GM18517 (cell line): ENCODE results near the gene SMIM45.
A peak's percentile ranks its signal among the peaks of the same experiment; 100 is the strongest.

Experiments used
- ATAC-seq: cut with Tn5 transposase; IDR thresholded peaks from one replicate; pipeline ENCODE4 v1.9.1; 2021; ENCODE audit warnings: mild to moderate bottlenecking, moderate library complexity; ENCODE audit not compliant: unreplicated experiment

SMIM45 gene

DNA sequence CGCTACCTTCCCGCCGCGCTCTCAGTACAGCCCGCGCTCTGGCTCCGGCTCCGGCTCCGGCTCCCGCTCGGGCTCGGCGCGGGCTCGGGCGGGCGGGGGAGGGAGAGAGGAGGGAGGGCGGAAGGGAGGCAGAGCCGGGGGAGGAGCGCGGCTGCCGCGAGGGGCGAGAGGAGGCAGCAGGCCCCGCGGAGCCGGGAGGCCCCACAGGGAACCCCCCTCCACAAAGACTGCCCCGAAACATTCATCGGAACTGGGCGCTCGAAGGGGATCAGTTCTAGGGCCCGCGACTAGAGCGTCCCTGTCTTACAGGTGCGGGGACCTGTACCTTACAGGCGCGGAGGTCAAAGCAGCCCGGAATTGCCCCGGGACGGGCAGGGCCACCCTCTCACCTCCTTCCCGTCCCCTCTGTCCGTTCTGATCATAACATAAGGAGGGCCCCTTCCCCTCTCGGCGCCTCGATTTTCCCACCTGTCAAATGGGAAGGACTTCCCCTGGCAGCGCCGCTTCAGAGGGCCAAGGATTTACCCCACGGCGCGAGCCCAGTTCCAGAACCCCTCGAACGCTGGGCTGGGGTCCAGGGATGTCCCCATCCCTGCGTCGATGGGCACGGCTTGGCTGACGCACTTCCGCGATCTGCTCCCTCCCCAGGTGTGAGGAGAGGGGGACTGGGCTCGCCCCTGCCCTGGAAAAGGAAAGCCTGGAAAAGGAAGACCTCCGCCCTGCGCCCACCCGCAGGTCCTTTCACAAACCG, 36.7 kb upstream of the SMIM45 start, which contains the start of gene SHISA8:
Gene SHISA8 (minus strand): TSS at position 40 of the 751 bp plus-strand sequence. CDS start 407 bp downstream, outside the sequence.
- no peak for ATAC-seq

DNA sequence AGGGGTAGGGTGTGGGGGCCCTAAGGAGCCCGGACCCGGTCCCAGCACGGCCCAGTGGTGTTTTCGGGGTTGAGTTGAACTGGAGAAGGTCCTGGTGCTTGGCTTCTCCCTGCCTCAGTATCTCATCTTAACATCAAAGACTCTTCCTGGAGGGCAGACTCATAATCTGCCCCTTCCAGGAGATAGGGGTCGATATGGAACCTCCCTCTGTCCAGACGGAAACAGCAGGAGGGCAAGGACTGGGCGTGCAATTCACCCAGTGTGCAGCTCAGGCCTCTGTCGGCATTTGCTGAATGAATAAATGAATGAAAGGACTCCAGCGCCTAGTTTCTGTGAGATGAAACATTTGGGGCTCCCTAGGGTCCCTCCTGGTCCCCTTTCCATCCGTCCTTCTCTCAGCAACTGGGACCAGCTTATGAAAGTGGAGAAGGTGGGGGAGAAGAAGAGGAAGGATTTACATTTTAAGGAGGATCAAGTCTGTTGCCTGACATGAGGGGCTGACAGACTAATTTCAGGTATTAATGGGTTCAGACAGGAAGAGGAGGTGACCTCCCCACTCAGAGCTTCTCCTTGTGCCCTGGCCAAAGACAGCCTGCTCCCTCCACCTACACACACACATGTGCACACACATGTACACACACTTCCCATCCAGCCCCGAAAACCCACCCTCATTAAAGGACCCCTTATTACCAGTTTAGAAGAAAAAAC, 36.0 kb upstream of the SMIM45 start:
- ATAC-seq, result no peak

DNA sequence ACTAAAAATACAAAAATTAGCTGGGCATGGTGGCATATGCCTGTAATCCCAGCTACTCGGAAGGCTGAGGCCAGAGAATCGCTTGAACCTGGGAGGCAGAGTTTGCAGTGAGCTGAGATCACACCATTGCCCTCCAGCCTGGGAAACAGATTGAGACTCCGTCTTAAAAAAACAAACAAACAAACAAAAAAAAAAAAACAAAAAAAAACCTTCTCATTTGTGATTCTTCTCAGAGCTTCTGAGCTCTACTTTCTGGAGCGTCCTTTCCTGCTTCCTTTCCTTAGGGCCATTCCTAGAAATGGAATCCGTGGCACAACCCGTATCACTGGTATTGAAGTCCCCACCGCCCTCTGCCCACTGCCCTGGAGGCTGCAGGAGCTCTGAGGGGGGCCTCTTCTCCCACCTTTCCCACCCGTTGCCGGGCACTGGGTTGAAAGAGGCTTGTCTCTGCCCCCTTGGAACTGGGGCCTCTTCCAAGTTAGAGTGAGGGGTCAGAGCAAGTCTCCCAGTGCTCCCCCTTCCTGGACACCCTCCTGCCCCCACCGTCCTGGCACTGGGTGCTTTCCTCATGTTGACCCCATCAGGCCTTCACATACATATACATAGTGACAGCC, 35.1 kb upstream of the SMIM45 start:
- no peak for ATAC-seq

DNA sequence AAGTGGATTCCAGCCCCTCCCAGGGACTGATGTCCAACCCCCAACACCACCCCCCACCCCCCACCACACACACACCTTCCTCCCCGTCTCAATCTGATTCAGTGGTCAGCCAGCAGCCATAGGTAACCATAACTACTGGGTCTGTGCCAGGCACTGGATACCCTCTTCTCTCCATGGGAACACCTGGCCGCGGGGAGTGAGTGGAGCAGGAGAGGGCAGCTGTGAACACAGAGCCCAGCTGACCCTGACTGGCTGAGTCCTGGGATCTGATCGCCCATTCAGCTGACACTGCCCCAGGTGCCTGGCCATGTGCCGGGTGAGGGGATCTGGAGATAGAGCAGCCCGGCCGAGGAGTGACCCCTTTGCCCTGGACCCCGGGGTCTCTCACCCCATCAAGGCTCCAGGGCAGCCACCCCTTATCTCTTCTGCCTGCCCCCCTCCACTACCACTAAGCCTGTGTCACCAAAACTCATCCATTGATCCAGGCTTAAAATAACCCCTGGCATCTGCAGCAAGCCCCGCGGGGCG, 34.5 kb upstream of the SMIM45 start:
- no peak for ATAC-seq

DNA sequence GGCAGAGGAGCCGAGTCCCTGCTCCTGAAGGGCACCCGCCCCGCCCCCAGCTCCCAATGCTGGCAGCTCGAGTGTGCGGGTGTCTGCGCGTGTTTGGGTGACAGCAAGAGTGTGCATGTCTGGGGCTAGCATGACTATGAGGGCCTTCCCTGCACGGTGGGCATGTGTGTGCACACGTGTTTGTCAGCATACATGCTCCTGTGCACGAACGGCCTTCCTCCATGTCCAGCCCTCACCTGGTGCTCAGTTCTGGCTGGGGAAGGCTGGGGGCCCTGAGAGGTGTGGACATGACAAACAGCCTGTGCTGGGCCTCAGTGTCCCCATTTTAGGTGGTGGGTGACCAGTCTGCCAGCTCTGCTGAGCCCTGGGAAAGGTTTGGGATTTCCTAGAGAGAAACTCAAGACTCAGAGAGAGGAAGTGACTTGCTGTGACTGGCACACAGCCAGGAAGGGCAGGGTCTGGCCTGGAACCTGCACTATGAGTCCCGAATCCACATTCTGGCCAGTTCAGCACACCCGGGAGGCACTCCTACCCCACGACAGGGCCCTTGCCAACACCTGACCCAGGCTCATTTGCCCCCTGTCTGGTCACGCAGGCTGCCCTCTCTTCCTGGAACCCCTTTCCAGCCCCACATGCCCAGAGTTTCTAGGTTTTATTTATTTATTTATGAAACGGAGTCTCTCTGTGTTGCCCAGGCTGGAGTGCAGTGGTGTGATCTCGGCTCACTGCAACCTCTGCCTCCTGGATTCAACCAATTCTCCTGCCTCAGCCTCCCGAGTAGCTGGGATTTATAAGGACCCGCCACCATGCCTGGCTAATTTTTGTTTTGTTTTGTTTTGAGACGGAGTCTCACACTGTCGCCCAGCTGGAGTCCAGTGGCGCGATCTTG, 33.8 kb upstream of the SMIM45 start:
- no peak for ATAC-seq

DNA sequence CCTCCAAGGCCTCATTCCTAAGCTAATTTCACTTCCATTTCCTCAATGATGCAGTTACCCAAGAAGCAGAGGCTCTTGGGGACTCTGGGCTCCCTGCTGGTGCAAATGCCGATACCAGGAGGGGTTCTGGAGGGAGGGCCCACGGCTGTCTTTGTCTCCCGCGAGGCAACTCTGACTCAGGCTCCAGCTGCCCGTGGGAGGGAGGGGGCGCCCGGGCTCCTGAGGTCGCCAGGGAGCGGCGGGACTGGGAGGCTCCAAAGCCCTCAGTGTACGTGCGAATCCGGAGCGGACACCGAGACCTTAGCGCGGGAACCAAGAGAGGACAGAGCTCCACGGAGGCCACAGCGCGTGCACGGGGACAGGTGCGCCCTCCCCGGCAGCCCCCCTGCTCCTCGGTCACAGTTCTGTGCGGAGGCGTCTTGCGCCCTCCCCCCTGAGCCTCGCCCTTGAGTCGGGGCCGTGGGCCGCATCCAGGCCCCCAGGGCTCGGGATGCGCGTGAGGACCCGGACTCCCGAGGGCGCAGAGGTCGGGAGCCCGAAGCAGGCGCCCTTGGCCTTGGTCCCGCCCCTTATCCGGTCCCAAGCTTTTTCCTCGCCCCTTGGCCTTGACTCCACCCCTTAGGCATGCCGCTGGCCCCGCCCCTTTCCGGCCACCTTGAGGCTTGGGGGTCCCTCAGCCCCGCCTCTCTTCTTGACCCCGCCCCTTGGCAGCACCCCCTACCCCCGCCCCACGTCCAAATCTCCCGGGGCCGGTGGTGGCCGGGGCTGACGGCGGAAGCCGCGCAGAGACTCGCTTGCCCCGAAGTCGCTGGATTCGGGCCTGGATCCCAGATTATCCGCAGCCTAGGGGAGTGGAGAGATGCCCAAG, 32.4 kb upstream of the SMIM45 start:
- peak; percentile 46 for ATAC-seq

DNA sequence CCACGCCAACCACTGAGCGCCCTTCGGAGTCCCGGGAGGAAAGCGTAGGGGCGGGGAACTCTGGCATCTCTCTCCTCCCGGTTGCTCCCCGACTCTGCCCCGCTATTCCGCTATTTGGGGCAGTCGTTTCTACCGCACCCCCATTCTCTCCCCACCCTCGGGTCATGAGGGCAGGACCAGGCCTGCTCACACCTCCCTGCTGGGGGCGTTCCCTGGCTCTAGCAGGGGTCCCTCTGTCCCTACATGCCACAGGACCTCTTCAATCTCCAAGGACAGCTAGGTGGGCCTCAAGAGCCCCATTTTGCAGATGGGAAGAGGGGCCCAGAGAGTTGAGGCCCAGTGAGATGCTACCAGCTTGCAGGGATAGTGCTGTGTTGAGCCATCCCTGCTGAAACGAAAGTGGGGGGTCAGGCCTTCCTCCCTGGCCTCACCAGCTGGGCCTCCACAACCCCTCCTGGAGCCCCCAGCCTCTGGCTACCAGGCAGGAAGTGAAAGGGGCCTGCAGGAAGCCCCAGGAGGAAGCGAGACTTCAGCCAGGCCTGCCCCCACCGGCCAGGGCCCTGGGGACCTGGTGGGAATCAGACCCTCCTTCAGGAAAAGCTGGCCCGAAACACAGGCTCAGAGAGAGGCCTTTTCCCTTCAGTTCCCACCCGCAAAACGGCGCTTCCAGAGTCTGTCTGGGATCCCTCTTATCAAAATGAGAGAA, 31.5 kb upstream of the SMIM45 start:
- ATAC-seq, result peak; percentile 21

DNA sequence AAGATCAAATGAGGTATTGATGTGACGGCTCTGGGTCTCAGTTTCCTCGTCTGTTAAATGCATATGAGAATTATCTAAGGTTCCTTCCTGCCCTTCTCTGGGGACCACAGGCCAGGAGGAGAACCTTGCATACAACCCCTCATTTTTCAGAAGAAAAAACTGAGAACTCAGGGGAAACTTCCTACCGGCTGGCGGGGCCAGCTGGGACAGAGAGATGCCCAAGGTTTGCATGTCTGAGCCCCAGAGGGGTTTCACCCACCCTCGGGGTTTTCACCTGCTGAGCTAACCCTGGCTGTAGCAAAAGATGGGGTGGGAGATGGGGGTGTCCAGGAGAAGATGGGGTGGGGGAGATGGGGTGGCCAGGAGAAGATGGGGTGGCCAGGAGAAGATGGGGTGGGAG, 29.6 kb upstream of the SMIM45 start:
- no peak for ATAC-seq

DNA sequence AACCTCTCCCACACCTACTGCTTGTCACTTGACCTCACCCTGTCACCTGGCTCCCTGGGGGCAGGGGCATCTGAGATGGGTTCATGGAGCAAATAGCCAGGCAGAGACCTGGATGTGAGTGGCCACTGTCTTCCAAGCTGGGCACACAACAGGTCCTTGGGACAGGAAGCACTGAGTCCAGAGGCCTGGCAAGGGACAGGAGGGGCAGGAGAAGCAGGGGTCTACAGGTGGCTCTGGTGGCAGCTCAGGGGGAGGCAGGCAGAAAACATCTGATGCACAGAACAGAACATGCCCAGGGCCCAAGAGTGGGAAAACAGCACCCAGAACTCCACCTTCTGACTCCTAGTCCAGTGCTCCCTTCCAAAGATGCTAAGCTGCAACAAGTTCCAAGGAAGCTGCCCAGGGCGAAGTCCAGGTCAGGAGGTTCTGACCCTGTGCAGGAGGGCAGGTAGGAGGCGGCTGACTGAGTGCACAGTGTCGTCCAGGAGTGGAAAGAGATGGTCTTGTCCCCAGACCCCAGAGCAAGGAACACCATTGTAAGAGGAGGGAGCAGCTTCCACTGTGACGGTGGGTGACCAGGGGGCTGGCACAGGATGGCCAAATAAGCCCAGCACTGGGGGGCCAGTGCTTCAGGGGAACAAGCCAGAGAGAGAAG, 28.9 kb upstream of the SMIM45 start:
- ATAC-seq, result no peak

DNA sequence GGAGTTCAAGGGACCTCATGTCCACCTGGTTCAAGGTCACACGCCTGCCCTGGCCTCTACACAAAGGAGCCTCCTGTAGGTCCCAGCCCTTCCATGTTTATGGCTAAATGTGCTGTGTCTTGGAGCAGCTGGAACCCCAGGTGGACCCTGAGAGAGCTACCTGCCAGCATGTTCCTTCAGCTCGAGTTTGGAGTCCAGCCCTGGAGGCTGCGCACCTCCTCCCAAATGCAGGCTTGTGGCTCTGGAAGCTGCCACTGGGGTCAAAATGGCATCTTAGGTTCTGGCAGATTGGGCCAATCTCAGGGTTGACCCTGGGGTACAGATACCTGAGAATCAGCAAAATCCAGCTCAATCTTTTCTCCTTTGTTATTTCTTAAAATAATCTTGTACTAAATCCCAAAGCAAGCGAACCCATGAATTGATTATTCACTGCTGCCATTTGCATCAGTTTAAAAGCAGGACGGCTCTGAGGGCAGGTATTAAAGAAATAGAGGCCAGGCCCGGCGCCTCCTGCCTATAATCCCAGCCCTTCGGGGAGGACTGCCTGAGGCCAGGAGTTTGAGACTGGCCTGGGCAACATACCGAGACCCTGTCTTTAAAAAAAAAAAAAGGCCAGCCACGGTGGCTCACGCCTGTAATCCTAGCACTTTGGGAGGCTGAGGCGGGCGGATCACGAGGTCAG, 28.2 kb upstream of the SMIM45 start:
- ATAC-seq, result no peak

DNA sequence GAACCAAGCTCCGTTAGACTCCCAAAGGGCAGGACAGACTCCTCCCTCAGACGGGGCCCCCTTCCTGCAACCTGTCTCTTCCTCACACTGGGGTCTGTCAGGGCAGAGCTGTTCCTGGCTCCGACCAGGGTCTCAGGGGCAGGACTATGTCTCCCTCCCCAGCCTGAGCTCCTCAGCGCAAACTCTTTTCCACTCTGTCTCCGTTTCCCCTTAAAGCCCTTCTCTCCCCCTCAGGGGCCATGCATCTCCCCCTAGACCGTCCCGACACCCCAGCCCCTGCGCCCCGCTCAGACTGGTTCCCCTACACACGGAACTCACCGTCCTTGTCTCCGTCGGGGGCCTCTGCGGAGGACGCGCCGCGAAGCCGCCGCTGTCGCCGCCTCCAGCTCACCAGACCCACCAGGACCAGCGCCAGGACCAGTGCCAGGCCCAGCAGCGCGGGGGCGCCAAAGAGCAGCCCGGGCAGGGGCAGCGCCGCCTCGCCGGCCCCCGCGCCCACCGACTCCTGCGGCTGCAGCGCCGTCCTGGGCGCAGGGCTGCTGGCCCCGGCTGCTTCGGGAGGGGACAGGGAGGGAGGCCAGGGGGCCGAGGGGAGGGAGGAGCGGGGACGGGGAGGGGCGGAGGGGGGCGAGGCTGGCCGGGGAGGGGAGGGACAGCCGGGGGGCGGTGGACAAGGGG, 26.0 kb upstream of the SMIM45 start:
- ATAC-seq, result no peak

DNA sequence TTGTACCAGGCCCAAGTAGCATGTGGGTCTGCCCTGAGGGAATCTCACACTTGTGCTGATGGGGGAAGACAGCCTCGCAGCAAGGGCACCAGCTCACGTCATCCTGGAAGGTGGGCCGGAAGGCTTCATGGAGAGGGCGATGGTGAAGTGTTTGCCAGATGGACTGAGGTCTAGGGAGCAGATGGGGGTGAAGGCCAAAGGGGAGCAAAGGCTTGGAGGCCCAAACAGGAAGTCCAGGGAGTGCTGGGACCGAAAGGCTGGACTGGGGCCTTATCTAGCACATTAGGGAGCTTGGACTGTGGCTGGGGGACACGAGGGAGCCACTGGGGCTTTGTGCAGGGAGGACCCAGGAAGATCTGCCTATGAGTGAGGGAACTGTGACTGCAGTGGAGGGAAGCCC, 24.1 kb upstream of the SMIM45 start:
- ATAC-seq, result no peak

DNA sequence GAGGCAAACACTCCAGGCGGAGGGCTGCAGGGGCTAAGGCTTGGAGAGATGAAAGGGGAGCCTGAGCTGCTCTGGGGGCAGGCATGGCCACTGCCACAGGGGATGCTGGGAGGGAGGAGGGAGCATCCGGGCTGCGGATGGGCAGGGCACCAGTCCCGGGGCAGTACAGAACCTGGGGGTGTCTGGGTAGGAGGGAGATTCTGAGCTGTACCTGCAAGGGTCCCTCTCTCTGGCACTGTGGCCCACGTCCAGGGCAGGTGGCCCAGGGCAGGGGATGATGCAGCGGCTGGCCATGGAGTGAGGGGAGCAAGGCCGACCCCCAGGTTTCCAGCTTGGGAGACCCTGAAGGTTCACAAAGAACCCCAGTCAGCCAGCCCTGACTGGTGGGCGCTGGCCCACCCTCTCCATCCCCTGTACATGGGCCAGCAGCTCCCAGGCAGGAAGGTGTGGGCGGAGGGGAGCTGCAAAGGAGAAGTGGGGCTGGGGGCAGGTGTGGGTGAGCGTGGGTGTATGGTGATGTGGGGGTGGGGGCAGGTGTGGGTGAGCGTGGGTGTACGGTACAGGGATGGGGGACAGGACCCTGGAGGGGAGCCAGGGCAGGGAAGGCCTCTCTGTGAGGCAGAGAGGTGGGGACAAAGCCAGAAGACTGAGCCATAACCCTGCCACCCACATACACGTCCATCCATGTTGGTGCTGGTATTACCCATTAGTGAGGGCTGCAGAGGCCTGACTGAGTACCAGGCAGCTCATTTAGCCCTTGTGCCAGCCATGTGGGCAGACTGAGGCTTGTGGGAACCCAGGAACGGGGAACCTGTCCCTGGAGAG, 23.1 kb upstream of the SMIM45 start:
- no peak for ATAC-seq

DNA sequence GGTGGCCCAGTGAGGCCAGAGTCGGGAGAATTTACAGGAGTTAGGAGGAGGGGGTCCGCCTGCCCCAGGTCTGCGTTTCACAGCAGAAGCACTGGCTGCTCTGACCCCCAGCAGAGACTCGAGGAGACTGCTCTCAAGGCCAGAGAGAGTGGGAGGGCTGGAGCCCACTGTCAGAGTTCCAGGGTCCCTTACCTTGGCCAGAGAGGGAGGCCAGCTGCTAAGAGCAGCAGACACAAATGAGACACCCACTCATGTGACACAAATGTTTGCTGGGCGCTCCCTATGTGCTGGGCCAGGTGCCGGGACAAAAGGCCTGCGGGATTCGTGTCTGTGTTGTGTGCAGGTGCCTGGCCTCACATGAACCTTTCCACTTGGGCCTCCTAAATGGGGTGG, 22.5 kb upstream of the SMIM45 start:
- no peak for ATAC-seq

DNA sequence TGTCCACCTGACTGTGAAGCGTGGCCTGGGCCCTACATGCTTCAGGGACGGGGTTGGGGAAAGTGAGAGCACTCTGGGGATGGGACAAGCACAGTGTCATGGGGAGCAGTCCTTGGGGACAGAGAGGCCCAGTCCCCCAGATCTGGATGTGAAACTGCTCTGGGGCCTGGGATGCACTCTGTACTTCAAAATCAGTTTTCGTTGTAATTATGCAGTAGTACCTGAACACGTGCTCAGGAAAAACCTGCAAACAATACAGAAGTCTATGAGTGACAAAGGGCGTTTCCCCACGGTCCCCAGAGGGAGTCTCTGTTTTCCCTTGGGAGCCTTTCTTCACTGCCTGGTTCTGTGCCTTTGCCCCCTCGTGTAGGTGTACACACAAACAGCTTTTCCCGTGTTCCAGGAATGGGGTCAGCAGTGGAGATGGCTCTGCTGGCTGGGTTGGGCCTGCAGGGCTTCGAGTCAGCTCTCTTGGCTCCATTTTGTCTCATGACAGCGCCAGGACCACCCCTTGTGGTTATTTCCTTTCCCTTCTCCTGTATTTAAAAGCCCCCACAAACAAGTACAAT, 20.2 kb upstream of the SMIM45 start:
- ATAC-seq, result no peak

DNA sequence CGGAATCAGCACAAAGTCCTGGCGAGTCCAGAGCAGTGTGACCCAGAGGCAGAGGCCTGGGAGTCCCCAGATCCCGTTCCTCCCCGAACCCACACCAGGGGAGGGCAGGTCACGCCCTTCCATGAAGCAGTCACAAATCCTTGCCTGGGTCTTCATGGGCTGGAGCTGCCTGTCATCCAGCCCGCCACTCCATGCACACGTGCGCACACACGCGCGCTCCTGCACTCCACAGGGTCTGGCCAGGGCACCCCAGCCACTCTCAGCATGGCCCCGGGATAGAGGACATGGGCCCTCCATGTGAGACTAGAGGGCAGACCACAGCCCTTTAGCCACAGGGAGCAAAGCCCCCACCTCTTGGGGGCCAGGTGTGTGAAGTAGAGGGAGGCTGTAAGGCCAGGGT, 19.6 kb upstream of the SMIM45 start:
- no peak for ATAC-seq
